ENCODE data around the gene SMARCD3.

DNA sequence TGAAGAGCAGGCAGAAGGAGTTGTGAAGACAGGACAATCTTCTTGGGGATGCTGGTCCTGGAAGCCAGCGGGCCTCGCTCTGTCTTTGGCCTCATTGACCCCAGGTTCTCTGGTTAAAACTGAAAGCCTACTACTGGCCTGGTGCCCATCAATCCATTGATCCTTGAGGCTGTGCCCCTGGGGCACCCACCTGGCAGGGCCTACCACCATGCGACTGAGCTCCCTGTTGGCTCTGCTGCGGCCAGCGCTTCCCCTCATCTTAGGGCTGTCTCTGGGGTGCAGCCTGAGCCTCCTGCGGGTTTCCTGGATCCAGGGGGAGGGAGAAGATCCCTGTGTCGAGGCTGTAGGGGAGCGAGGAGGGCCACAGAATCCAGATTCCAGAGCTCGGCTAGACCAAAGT is 14.7 kb downstream of the SMARCD3 start:
- no peak for TF ChIP-seq RAD21 (IDR thresholded peaks at IDR 0.05; ENCODE audit: low read length)
- TF ChIP-seq CTCF (conservative IDR thresholded peaks at IDR 0.05; ENCODE audit: low read depth, low read length): no peak
- no peak for TF ChIP-seq POLR2A (IDR thresholded peaks at IDR 0.05; ENCODE audit: low read depth, low read length)
- TF ChIP-seq MAFK (IDR thresholded peaks at IDR 0.05; ENCODE audit: low read depth, low read length): no peak
- TF ChIP-seq RFX5 (IDR thresholded peaks at IDR 0.05; ENCODE audit: low read depth, low read length): no peak
- no peak for TF ChIP-seq SMC3 (IDR thresholded peaks at IDR 0.05; ENCODE audit: low read depth, low read length)
- no peak for TF ChIP-seq USF2 (IDR thresholded peaks at IDR 0.05; ENCODE audit: low read depth, low read length)
- no peak for TF ChIP-seq NFE2L2 (IDR thresholded peaks at IDR 0.05; ENCODE audit: low read depth, low read length)
- TF ChIP-seq MXI1 (IDR thresholded peaks at IDR 0.05; ENCODE audit: borderline replicate concordance, low read depth, low read length): no peak
- no peak for TF ChIP-seq MAZ (IDR thresholded peaks at IDR 0.05; ENCODE audit: borderline replicate concordance, low read depth, low read length)
- TF ChIP-seq CEBPB (IDR thresholded peaks at IDR 0.05; ENCODE audit: low read depth, low read length): no peak
- TF ChIP-seq FOS (IDR thresholded peaks at IDR 0.05; ENCODE audit: low read depth, low read length): no peak
- TF ChIP-seq, protein P1, sequence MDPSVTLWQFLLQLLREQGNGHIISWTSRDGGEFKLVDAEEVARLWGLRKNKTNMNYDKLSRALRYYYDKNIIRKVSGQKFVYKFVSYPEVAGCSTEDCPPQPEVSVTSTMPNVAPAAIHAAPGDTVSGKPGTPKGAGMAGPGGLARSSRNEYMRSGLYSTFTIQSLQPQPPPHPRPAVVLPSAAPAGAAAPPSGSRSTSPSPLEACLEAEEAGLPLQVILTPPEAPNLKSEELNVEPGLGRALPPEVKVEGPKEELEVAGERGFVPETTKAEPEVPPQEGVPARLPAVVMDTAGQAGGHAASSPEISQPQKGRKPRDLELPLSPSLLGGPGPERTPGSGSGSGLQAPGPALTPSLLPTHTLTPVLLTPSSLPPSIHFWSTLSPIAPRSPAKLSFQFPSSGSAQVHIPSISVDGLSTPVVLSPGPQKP (IDR thresholded peaks at IDR 0.05; ENCODE audit: borderline replicate concordance, low read depth, low read length): no peak
